GM19372 (cell line): ENCODE results near the gene PTPRT.

Source experiments
- ATAC-seq: cut with Tn5 transposase; IDR thresholded peaks from one replicate; pipeline ENCODE4 v1.9.1; 2021; ENCODE audit warnings: mild to moderate bottlenecking, low read depth, moderate library complexity; ENCODE audit not compliant: unreplicated experiment

The PTPRT gene

GRCh38 chr20:43032459-43032858, 157.2 kb downstream of the PTPRT start:
- ATAC-seq: no peak

DNA sequence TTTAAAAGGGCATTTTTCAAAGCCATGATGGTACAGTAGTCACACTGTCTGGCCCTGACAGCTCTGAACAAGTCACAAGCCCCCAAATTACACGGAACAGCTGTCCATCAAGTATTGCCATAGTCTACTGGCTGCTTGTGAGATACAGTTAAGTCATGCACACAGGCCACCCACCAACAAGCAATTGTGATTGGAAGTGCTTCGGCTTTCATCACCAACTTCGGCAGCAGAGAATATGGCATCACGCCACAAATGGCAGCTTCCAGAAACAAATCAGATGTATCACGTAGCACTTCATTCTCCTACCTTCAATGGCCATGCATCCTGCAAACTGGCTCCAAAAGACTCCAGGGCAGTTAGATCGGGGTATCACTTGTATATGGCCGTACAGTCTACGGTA, 160.5 kb downstream of the PTPRT start:
- no peak for ATAC-seq

GRCh38 chr20:43028470-43028869, 161.2 kb downstream of the PTPRT start:
- no peak for ATAC-seq

DNA sequence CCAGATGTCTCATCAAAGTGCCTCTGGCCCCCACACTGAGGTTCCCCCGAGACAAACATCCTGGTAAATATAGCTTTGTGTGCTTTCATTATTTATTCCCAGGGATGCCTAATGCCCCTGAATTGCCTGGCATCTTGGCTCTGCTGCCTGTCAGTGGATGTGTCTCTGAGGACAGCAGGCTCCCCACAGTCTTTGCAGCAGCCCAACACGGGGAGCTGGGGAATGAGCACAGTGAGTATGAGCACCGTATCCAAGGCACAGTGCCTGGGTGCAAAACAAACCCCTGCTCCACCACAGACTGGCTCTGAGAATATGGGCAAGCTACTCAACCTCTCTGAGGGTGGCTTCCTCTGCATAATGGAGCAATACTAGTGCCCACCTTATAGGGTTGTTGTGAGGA, 165.9 kb downstream of the PTPRT start:
- no peak for ATAC-seq

- no peak for ATAC-seq
Measured at GRCh38 chr20:43022568-43022967, 167.1 kb downstream of the PTPRT start.

DNA sequence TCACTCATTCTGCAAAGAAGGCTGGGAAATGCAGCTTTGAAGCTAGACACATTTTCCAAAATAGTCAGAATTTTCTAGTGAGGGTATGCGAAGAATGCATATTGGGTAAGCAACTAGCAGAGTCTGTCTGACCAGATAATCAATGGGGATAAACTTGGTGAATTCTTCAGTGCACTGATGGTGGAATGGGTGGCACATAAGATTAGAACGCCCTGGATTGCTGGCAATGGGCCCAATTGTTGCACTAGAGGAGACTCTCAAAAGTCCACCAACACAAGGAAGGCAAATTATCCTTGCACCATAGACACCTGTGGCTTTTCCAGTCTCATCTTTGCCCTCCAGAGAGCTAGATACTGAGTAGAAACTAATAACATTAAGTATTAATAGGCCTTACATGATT, 167.6 kb downstream of the PTPRT start:
- ATAC-seq: no peak

DNA sequence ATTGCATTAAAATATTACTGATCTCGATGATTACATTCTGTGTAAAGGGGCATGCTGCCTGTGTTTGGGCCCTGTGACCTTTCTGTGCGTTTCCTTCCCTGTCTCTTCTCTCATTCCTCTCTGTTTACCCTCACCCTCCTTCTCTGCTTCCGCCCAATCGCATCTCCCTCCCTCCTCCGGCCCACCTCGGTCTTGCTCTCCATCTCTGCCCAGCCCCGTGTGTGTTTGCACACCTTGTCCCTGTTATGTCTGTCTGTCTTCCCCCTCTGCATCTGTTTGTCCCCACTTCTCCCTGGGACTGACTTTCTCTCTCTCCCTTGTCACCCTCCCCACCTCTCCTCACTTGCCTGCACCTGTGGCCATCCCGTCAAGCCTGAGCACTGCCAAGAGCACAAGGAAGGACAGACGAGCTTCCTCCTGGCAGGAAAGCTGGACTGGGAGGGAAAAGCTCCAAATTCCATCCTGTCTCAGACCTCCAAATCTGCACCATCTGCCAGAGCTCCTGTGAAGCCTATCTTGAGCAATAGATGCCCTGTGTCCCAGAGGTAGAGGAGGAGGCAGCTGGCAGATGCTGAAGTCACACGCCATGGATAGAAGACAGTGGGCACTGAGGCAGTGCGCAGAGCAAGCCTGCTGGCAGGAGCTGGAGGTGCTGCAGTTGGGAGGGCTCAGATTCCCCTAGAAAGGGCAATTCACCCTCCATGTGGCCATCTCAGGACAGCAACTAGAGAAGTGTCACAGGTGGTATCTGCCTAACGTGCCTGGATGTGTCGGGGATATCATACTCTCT, 172.3 kb downstream of the PTPRT start:
- no peak for ATAC-seq

DNA sequence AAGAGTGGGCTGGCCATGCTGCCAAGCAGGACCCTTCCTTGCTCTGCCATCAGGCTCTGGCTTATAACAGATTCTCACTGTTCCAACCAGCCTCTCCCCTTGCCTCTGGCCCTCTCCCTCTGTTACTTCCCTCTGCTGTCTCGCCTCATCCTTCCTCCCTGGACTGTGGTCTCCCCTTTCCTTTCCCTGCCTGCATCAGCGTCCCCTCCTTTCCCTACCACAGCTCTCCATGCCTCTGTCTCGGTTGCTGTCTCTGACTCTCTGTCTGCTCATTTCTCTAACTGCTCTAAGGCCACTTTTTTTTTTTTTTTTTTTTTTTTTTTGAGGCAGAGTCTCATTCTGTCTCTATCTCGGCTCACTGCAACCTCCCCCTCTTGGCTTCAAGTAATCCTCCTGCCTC, 173.4 kb downstream of the PTPRT start:
- no peak for ATAC-seq

DNA sequence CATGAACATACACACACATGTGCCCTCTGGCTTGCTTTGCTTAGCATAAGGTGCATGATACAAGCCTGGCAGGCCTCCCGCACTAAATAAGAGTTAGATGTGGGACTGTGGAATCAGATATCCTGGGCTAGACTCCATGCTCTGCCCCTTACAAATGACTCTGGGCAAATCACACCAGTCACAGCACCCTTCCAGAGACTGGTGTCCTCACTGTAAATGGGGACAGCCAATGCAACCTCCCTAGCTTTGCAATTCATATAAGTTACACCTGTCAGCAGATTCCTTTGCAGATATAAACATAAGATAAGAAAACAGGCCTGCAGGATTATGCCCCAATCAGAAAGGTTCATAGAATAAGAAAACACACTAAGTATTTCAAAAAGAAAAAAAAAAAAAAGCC, 174.1 kb downstream of the PTPRT start:
- ATAC-seq: no peak

DNA sequence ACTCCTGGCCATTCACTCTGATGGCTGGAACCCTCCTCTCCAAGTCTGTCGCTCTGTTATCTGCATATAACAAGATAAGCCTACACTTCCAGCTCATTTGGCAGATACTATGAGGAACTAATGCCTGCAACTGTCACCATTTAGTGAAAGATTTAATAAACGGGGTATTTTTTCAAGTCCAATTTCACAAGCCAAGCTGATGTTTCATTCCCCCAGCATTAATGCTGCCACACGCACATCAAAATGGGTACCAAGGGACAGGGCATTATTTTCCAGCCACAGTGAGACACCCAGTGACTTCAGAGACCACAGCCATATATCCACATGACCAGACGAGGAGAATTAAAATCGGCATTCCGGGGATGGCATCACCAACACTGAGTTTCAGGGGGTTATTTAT, 175.5 kb downstream of the PTPRT start:
- ATAC-seq: no peak

DNA sequence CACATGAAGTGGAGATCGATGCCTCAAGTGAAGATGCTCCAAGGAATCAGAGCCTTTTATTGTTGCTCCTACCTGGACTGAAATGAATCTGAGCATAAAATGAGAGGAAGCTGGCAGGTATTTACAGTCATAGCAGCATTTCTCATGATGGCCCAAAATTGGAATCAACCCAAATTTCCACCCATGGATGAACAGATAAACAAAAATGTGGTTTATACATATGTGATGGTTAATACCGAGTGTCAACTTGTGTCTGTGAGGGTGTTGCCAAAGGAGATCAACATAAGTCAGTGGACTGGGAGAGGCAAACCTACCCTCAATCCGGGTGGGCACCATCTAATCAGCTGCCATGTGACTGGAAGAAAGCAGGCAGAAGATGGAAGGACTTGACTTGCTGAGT, 178.2 kb downstream of the PTPRT start:
- no peak for ATAC-seq

- no peak for ATAC-seq
Measured at GRCh38 chr20:43009532-43009931, 180.2 kb downstream of the PTPRT start.

DNA sequence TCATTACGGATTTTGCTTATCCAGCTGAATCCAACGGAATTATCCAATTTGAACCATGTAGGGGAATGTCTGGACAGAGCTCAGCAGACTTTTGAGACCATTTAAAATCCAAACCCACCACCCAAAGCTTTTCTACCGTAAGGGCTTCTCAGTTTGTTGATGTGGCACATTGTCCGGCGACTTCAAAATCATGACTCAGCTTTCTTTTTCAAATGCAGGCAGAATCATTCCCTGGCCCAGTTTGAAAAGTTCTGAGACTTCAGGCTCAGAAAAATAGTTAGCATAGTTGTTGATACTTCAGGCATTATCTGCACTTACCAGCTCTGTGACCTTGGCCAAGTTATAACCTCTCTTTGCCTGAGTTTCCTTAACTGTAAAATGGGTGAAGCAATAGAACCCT, 182.2 kb downstream of the PTPRT start:
- ATAC-seq: no peak

GRCh38 chr20:43006651-43007375, 182.9 kb downstream of the PTPRT start:
- no peak for ATAC-seq

GRCh38 chr20:43003318-43003944, 186.3 kb downstream of the PTPRT start:
- no peak for ATAC-seq

GRCh38 chr20:42996141-42996540, 193.6 kb downstream of the PTPRT start:
- ATAC-seq: no peak

DNA sequence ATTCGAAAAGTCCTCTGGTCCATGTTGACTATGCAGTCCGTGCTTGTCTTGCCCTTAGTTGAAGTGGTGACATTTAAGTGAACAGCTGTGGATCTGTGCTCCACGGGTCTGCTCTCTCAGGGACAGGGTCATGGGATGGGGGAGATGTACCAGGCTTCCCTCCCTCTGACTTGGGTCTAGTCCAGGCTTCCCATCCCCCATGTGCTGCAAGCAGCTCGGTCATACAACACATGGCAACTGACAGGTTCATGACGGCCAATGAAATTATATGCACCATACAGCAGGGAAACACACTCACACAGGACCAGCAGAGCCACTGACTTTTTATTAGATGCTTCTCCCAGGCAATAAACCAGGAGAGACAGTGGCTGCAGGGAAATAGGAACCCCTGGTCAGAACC, 201.4 kb downstream of the PTPRT start:
- no peak for ATAC-seq

DNA sequence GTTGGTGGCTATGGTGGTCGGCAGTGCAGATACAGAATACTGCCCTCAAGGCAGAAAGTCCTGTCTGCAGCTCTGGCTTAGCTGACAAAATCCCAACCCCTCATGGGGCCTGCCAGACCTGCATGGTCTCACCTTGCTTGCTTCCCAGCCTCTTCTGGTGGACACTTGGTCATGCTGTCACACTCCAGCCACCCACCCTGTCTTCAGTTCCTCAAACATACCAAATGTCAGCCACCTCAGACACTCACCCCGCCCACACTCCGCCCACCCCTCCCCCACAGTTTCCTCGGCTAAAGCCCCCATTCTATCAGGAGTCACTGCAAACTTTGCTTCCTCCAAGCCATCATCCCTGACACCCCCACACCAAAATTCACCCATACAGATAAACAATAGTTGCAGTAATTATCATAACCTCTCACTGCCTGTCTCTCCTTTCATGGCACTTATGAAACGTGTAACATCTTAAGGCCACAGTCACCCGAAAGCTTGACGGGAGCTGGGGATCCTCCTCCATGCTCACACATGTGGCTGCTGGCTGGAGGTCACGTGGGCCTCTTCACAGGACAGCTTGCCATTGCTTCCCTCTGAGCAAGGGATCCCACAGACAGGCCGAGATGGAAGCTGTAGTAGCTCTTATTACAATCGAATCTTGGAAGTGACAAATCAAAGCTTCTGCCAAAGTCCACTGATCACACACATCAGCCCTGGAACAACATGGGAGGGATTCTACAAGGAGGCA, 202.2 kb downstream of the PTPRT start:
- ATAC-seq: no peak

- ATAC-seq: no peak
Measured at GRCh38 chr20:42986143-42986773, 203.4 kb downstream of the PTPRT start.

GRCh38 chr20:42985628-42986027, 204.1 kb downstream of the PTPRT start:
- ATAC-seq: no peak

DNA sequence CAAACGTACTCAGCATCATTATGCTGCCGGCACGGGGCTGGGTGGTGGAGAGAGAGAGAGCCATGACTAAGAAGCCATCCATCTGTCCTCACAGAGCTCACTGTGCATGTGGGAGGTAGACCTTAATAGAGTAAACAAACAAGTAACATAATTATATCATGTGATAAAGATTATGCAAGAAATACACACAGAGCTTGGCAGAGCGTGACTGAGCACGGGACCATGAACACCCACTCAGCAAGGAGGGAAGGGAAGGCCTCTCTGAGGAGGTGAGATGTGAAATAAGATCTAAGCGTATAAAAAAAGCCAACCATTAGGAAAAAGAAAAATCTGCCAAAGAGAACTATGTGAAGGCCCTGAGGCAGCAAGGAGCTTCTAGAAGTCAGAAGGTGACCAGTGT, 207.5 kb downstream of the PTPRT start:
- ATAC-seq: no peak
